Kidney glomerular epithelial cell (primary cell): ENCODE measurements around the gene SCAMP5.

Experiments
- DNase-seq: peaks from one replicate; lab custom pipeline; 2025; lab: John Stamatoyannopoulos, UW

Gene SCAMP5

DNA sequence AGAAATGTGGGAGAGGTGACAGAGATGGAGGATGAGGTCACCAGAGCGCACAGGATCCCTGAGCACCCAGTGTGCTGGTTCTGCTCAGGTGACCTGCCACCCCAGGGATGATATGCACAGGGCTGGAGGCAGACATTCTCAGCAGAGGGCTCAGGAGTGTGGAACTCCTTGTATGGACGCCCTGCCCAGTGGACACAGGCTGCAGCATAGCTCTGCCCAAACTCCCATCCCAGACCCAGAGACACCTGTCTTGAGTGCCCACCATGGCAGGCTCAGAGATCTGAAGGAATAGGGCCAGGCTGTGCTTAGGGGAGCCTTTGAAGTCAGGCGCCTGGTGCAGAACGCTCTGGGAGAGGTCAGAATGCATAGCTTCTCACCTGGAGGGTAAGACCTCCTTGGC, 75.3 kb downstream of the SCAMP5 start:
- no peak for DNase-seq
